ENCODE measurements around the gene AUTS2.

AUTS2 gene

DNA sequence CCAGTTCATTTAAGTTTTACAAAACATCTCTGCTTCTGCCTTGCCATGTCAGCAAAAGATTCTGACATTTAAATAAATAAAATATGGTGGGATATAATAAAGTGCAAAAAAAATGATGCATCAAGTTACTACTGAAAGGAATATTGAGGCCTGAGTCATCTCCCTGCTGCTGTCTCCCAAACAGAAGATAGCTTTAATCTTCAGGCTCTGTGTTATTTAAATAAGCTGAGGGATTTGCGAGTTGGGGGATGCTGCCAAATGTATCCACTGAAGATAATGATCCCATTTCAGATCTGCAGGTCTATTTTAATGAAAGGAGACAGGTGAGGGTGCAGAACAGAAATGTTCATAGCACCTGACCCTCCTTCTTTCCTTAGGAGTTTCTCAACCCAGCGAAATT, 720.8 kb downstream of the AUTS2 start:
- Histone ChIP-seq H4K20me1 (ENCODE audit: insufficient read depth, low read length) (no peaks in the 10 kb centered on the region), H3K27ac (ENCODE audit: low read depth, low read length, poor library complexity, severe bottlenecking) (no peak overlapping the region), H3K4me2 (ENCODE audit: low read length) (no peak overlapping the region), H3K4me3 (ENCODE audit: low read depth, low read length, poor library complexity, severe bottlenecking) (no peak overlapping the region), H3F3A (ENCODE audit: insufficient read depth, low read length) (no peaks in the 10 kb centered on the region), H3K9me3 (ENCODE audit: low read length) (no peaks in the 10 kb centered on the region), H3K79me2 (ENCODE audit: insufficient read depth, low read length) (no peaks in the 10 kb centered on the region), H3K9me2 (ENCODE audit: low read depth, low read length) (no peaks in the 10 kb centered on the region), H3K9ac (ENCODE audit: low read length) (no peak overlapping the region), H3K36me3 (ENCODE audit: insufficient read depth, low read length) (no peaks in the 10 kb centered on the region), H2AFZ (ENCODE audit: low read length) (no peak overlapping the region), H3K4me1 (ENCODE audit: insufficient read depth, low read length, severe bottlenecking) (peaks cover 6% of the 10 kb centered on the region), H3K27me3 (ENCODE audit: insufficient read depth, low read length) (no peaks in the 10 kb centered on the region)
- no peak for TF ChIP-seq EZH2 (IDR thresholded peaks at IDR 0.05; ENCODE audit: borderline replicate concordance, low read length)
- TF ChIP-seq, protein P1, sequence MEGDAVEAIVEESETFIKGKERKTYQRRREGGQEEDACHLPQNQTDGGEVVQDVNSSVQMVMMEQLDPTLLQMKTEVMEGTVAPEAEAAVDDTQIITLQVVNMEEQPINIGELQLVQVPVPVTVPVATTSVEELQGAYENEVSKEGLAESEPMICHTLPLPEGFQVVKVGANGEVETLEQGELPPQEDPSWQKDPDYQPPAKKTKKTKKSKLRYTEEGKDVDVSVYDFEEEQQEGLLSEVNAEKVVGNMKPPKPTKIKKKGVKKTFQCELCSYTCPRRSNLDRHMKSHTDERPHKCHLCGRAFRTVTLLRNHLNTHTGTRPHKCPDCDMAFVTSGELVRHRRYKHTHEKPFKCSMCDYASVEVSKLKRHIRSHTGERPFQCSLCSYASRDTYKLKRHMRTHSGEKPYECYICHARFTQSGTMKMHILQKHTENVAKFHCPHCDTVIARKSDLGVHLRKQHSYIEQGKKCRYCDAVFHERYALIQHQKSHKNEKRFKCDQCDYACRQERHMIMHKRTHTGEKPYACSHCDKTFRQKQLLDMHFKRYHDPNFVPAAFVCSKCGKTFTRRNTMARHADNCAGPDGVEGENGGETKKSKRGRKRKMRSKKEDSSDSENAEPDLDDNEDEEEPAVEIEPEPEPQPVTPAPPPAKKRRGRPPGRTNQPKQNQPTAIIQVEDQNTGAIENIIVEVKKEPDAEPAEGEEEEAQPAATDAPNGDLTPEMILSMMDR (IDR thresholded peaks at IDR 0.05; ENCODE audit: low read length): no peak

DNA sequence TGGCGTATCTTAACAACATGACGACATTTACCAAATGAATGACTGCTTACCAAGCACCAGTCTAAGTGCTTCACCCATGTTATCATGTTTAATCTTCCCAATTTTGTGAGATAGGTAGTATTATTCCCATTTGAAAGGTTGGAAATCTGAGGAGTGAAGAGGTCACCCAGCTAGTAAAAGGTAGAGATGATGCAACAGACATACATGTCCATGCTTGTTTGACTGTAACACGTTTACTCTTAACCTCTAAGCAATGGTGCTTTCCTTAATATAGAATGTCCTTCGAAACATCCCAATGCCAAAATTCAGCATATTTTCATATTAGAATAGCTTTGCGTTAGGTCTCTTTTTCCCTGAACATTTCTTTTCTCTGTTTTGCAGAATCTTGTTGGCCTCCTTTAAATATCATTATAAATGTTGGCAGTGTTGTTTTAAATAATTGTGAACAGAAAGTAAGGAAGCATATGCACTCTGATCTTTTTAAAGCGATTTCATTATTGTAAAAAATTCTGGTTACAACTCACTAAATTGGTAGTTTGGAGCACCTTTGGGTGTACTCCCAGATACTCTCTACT, 722.8 kb downstream of the AUTS2 start:
- H3K79me2 ChIP-seq (ENCODE audit: insufficient read depth, low read length): no peaks in the 10 kb centered on the region
- no peak overlapping the region for H3K4me3 ChIP-seq (ENCODE audit: low read depth, low read length, poor library complexity, severe bottlenecking)
- no peaks in the 10 kb centered on the region for H3K9me3 ChIP-seq (ENCODE audit: low read length)
- no peak overlapping the region for H3K9ac ChIP-seq (ENCODE audit: low read length)
- no peaks in the 10 kb centered on the region for H4K20me1 ChIP-seq (ENCODE audit: insufficient read depth, low read length)
- no peaks in the 10 kb centered on the region for H3K36me3 ChIP-seq (ENCODE audit: insufficient read depth, low read length)
- no peaks in the 10 kb centered on the region for H3K27me3 ChIP-seq (ENCODE audit: insufficient read depth, low read length)
- H3K4me1 ChIP-seq (ENCODE audit: insufficient read depth, low read length, severe bottlenecking): peaks cover 6% of the 10 kb centered on the region
- no peak overlapping the region for H2AFZ ChIP-seq (ENCODE audit: low read length)
- no peaks in the 10 kb centered on the region for H3F3A ChIP-seq (ENCODE audit: insufficient read depth, low read length)
- TF ChIP-seq EZH2 (IDR thresholded peaks at IDR 0.05; ENCODE audit: borderline replicate concordance, low read length): no peak
- TF ChIP-seq, protein P1 (IDR thresholded peaks at IDR 0.05; ENCODE audit: low read length): no peak
- H3K27ac ChIP-seq (ENCODE audit: low read depth, low read length, poor library complexity, severe bottlenecking): no peak overlapping the region
- H3K4me2 ChIP-seq (ENCODE audit: low read length): no peak overlapping the region
- no peaks in the 10 kb centered on the region for H3K9me2 ChIP-seq (ENCODE audit: low read depth, low read length)

DNA sequence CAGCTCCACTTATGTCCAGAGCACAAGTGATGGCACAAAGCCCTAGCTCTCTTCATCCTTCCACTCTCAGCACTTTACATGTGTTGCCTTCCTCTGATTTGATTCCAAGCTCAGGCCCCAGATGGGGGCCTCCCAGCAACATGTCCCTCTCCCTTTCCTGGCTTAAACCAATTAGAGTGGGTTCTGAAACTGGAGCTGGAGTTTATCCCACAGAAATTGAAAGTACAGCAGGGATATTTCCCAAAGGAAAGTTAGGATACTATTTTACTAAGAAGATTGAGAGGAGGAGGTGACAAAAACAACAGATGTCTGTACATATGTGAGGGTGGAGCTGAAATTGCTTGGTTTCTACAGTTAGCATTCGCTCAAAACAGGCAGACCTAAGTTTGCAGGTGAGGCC, 724.6 kb downstream of the AUTS2 start:
- Histone ChIP-seq H3K27ac (ENCODE audit: low read depth, low read length, poor library complexity, severe bottlenecking) (no peak overlapping the region), H3K9me3 (ENCODE audit: low read length) (no peaks in the 10 kb centered on the region), H3K4me2 (ENCODE audit: low read length) (no peak overlapping the region)

More for the DNA sequence above, 724.6 kb downstream of the AUTS2 start:
- Histone ChIP-seq H3K4me3 (ENCODE audit: low read depth, low read length, poor library complexity, severe bottlenecking) (no peak overlapping the region), H3F3A (ENCODE audit: insufficient read depth, low read length) (no peaks in the 10 kb centered on the region), H3K9me2 (ENCODE audit: low read depth, low read length) (no peaks in the 10 kb centered on the region), H3K9ac (ENCODE audit: low read length) (no peak overlapping the region), H3K4me1 (ENCODE audit: insufficient read depth, low read length, severe bottlenecking) (no peaks in the 10 kb centered on the region), H4K20me1 (ENCODE audit: insufficient read depth, low read length) (no peaks in the 10 kb centered on the region), H3K36me3 (ENCODE audit: insufficient read depth, low read length) (no peaks in the 10 kb centered on the region), H2AFZ (ENCODE audit: low read length) (no peak overlapping the region), H3K27me3 (ENCODE audit: insufficient read depth, low read length) (no peaks in the 10 kb centered on the region), H3K79me2 (ENCODE audit: insufficient read depth, low read length) (no peaks in the 10 kb centered on the region)
- TF ChIP-seq, protein P1 (IDR thresholded peaks at IDR 0.05; ENCODE audit: low read length): no peak
- TF ChIP-seq EZH2 (IDR thresholded peaks at IDR 0.05; ENCODE audit: borderline replicate concordance, low read length): no peak

Measured in OCI-LY1 (cell line).